NCI-H1694 treated with DMSO at 0.1 percent for 48 hours (cell line): ENCODE results near the gene HSPBAP1.
"Not testable (repeated sequence)": the region's sequence is repeated elsewhere in the genome, so short reads cannot be mapped to it uniquely, and the experiment has no call there.

Experiments
- DNase-seq: peaks from one replicate; lab custom pipeline; 2025; lab: John Stamatoyannopoulos, UW

Gene HSPBAP1

GRCh38 chr3:122732682-122733525, 60.7 kb downstream of the HSPBAP1 start:
- not testable (repeated sequence) for DNase-seq

DNA sequence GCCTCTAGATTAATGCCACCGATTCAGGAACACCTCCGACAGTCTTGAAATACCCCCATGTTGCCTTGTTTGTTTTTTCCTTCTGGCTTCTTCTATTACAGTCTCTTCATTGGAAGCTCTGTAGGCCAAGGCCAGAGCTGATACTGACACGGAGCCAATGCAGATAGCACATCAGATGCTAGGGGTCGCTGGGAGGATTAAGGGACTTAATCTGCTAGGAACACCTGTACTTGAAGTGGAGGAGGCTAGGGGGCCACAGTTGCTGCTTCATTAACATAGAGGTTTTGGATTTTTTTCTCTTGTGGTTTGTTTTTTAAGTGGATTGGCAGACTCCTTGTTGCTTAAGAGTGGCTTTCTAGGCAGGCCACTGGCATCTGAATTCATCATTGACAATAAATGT, 63.4 kb downstream of the HSPBAP1 start:
- DNase-seq: no peak

DNA sequence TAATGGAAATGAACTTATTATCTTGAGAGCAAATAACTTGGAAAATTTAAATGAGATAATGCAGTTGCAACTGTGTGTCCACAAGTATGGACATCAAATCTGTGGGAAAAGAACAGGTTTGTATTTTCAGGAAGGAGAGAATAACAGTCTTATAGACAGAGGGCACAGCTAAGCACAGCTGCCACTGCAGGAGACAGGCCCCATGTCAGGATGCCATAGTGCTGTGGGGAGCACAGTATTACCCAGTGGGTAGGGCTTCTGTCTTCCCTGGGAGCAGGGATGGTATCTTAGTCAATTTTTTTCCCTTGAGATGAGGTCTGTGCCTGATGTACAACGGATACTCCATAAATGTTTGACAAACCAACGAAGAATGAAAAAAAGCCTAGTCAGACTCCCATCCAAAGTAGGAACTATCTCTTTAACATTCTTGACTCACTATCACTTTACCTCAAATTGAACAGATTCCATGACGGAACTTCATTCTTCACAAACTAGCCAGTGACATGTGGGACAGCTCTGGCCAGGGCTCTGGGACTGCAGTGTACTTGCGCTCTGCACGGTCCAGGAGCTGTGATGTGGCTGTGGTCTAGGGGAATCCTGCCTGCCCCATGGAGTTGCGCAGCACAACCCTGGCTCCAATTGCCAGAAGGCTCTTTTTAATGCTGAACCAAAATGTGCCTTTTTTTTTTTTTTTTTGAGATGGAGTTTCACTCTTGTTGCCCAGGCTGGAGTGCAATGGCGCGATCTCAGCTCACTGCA, 64.7 kb downstream of the HSPBAP1 start:
- no peak for DNase-seq

- no peak for DNase-seq
Measured at GRCh38 chr3:122728186-122728585, 65.4 kb downstream of the HSPBAP1 start.

DNA sequence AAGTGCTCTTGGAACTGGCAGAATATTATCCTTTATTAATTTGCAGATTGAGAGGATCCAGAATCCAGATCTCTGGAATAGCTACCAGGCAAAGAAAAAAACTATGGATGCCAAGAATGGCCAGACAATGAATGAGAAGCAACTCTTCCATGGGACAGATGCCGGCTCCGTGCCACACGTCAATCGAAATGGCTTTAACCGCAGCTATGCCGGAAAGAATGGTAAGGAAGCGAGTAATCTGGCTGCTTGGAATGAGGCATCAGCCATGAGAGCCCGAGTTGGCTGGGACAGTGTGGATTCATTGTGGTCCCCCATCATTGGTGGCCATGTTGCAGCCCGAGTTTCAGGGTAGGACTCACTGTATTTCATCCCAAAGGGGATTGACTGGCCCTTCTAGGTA, 65.9 kb downstream of the HSPBAP1 start:
- DNase-seq: no peak

- DNase-seq: no peak
Measured at GRCh38 chr3:122727294-122727693, 66.3 kb downstream of the HSPBAP1 start.

- no peak for DNase-seq
Measured at GRCh38 chr3:122725106-122725505, 68.5 kb downstream of the HSPBAP1 start.

GRCh38 chr3:122719273-122719921, 74.2 kb downstream of the HSPBAP1 start:
- DNase-seq: no peak

- DNase-seq: no peak
Measured at GRCh38 chr3:122716667-122717066, 77.0 kb downstream of the HSPBAP1 start.

GRCh38 chr3:122714273-122714672, 79.4 kb downstream of the HSPBAP1 start:
- no peak for DNase-seq

DNA sequence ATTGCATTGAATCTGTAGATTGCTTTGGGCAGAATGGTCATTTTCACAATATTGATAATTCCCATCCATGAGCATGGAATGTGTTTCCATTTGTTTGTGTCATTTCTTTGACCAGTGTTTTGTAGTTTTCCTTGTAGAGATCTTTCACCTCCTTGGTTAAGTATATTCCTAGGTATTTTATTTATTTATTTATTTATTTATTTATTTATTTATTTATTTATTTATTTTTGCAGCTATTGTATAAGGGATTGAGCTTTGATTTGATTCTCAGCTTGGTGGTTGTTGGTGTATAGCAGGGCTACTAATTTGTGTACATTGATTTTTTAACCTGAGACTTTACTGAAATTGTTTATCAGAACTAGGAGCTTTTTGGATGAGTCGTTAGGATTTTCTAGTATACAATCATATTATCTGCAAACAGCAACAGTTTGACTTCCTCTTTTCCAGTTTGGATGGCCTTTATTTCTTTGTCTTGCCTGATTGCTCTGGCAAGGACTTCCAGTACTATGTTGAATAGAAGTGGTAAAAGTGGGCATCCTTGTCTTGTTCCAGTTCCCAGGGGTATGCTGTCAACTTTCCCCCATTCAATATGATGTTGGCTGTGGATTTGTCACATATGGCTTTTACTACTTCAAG, 82.9 kb downstream of the HSPBAP1 start:
- not testable (repeated sequence) for DNase-seq

GRCh38 chr3:122705379-122705778, 88.3 kb downstream of the HSPBAP1 start:
- DNase-seq: no peak

- DNase-seq: no peak
Measured at GRCh38 chr3:122700193-122700592, 93.4 kb downstream of the HSPBAP1 start.

GRCh38 chr3:122697952-122698620, 95.5 kb downstream of the HSPBAP1 start:
- DNase-seq: no peak

- no peak for DNase-seq
Measured at GRCh38 chr3:122695927-122696561, 97.6 kb downstream of the HSPBAP1 start.

- DNase-seq: no peak
Measured at GRCh38 chr3:122694966-122695365, 98.7 kb downstream of the HSPBAP1 start.

DNA sequence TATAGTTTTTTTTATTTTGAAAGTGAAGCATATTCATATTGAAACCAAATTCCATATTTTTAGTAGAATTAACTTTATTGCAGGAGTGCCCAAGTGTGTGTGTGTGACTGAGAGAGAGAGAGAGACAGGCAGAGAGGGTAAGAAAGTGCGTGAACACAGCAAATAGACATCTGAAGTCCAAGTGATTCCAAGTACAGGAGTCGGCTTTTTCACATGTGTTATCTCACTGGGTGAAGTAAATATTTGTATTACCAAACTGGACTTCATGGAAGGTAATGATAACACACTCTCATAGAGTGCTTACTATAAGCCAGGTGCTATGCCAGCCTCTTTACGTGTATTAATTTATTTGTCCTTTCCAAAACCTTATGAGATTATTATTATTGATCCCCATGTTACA, 101.0 kb downstream of the HSPBAP1 start:
- DNase-seq: no peak

GRCh38 chr3:122691195-122691594, 102.4 kb downstream of the HSPBAP1 start:
- peak; percentile 43 for DNase-seq

DNA sequence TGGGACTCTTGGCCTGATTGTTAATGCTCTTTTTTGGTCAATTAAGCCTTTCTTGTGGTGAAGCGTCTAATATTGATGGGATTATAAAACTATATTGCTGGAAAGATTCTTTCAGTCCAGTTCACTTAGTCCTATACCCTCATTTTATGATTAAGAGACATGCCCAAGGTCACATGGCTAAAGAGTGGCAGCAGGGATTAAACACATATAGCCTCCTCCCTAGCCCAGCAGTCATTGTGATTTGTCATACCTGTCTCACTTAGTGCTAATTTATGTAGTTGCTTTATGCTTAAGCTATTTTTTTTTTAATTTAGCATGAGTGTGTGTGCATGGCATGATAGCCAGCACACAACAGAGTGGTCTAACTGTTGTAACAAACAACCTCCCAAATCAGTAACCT, 103.5 kb downstream of the HSPBAP1 start:
- no peak for DNase-seq
